PC-3 (cell line): ENCODE measurements around the gene ARNT2. TPM values are rescaled to one million over a fixed set of nuclear protein-coding genes. Genes with fewer than 3 reads are reported as not detected.

Experiments
- ATAC-seq: fragments of 200-7000 bp; cut with Tn5 transposase; 2 replicates; pipeline ENCODE4 v1.9.1; 2020; ENCODE audit warnings: mild to moderate bottlenecking, moderate library complexity
- BruUV-seq: library from RNA; stranded (reverse); fragments of 400-500 nt; replicated peaks from 2 replicates; lab custom pipeline; 2021; lab: Mats Ljungman, UMichigan
- CTCF ChIA-PET: fragments of 300-600 bp; sonication (Branson Sonifier 250); formaldehyde crosslinking; loops from one replicate; lab custom pipeline; 2022; ENCODE audit warnings: antibody characterized with exemption; lab: Charles Lee
- POLR2A ChIA-PET: fragments of 300-600 bp; sonication (Branson Sonifier 250); formaldehyde crosslinking; loops from one replicate; lab custom pipeline; 2022; ENCODE audit warnings: antibody characterized with exemption; ENCODE audit not compliant: unreplicated experiment; lab: Charles Lee
- DNase-seq: peaks from one replicate; pipeline ENCODE4 v3.0.0-alpha.2; 2015
- H2AFZ ChIP-seq: fragments of 300-600 bp; sonication (generic); 2 replicates; pipeline ENCODE4 v1.6.0; 2016; ENCODE audit warnings: antibody characterized with exemption, low read length
- H3F3A ChIP-seq: fragments of 300-600 bp; sonication (generic); one replicate; pipeline ENCODE4 v1.6.0; 2017; ENCODE audit warnings: antibody characterized with exemption, low read length, control low read depth, mild to moderate bottlenecking; ENCODE audit not compliant: unreplicated experiment
- H3K27ac ChIP-seq: fragments of 300-600 bp; sonication (generic); 2 replicates; pipeline ENCODE4 v1.5.1; 2016; ENCODE audit warnings: mild to moderate bottlenecking, low read length
- H3K27me3 ChIP-seq: fragments of 300-600 bp; sonication (generic); 2 replicates; pipeline ENCODE4 v1.6.1; 2016; ENCODE audit warnings: low read length, mixed read lengths
- H3K36me3 ChIP-seq: fragments of 300-600 bp; sonication (generic); 2 replicates; pipeline ENCODE4 v1.6.1; 2016; ENCODE audit warnings: low read depth, mixed run types, low read length, mixed read lengths
- H3K4me1 ChIP-seq: fragments of 300-600 bp; sonication (generic); 2 replicates; pipeline ENCODE4 v1.5.1; 2016; ENCODE audit warnings: low read length; ENCODE audit not compliant: insufficient read depth
- H3K4me2 ChIP-seq: fragments of 300-600 bp; sonication (generic); 2 replicates; pipeline ENCODE4 v1.6.0; 2016; ENCODE audit warnings: low read length
- H3K4me3 ChIP-seq: fragments of 300-600 bp; sonication (generic); 2 replicates; pipeline ENCODE4 v1.5.1; 2016; ENCODE audit warnings: mild to moderate bottlenecking, low read length, mixed read lengths
- H3K79me2 ChIP-seq: fragments of 300-600 bp; sonication (generic); 2 replicates; pipeline ENCODE4 v1.6.1; 2017; ENCODE audit warnings: low read length, mixed read lengths
- H3K9ac ChIP-seq: fragments of 300-600 bp; sonication (generic); 2 replicates; pipeline ENCODE4 v1.6.0; 2016; ENCODE audit warnings: mild to moderate bottlenecking, low read length
- H3K9me2 ChIP-seq: fragments of 300-600 bp; sonication (generic); replicated peaks from 2 replicates; pipeline ENCODE4 v1.6.1; 2016; ENCODE audit warnings: mixed run types, low read length, mixed read lengths
- H3K9me3 ChIP-seq: fragments of 300-600 bp; sonication (generic); 2 replicates; pipeline ENCODE4 v1.6.1; 2016; ENCODE audit warnings: low read length, mixed read lengths
- H4K20me1 ChIP-seq: fragments of 300-600 bp; sonication (generic); 2 replicates; pipeline ENCODE4 v1.6.1; 2016; ENCODE audit warnings: low read length, mixed read lengths
- CTCF ChIP-seq: fragments of 300-600 bp; sonication (generic); conservative IDR thresholded peaks from 2 replicates; pipeline ENCODE4 v1.5.1; 2017; ENCODE audit warnings: antibody characterized with exemption, low read depth, mild to moderate bottlenecking, low read length
- EZH2 ChIP-seq: fragments of 300-600 bp; sonication (generic); IDR thresholded peaks from one replicate; pipeline ENCODE4 v1.6.1; 2017; ENCODE audit warnings: antibody characterized with exemption, mild to moderate bottlenecking, low read length; ENCODE audit not compliant: unreplicated experiment
- EZH2phosphoT487 ChIP-seq: fragments of 300-600 bp; sonication (generic); IDR thresholded peaks from 2 replicates; pipeline ENCODE4 v1.6.1; 2018; ENCODE audit warnings: mild to moderate bottlenecking, antibody characterized with exemption, low read length, borderline replicate concordance
- intact Hi-C: fragments of 100-400 bp; cut with micrococcal nuclease; formaldehyde crosslinking; loops from 2 replicates; pipeline ENCODE4 v1.9.0; 2023
- total RNA-seq: library from RNA; depleted of rRNA; stranded (reverse); fragments of >200 nt; gene quantifications from 2 replicates; pipeline ENCODE4 v1.2.3, GENCODE V29; 2014

The ARNT2 gene
- total RNA-seq, 1 experiment from 2014 or later = 0.11 TPM

- Histone ChIP-seq H3K27ac (no peak overlapping the region), H3K79me2 (no peaks in the 10 kb centered on the region), H3K4me2 (no peak overlapping the region), H3K9me3 (no peaks in the 10 kb centered on the region), H3F3A (no peaks in the 10 kb centered on the region), H3K27me3 (peaks cover 76% of the 10 kb centered on the region), H3K9me2 (no peaks in the 10 kb centered on the region), H3K36me3 (no peaks in the 10 kb centered on the region), H3K9ac (no peak overlapping the region), H3K4me1 (peaks cover 6% of the 10 kb centered on the region; the same call in 1 of the 2 replicates), H3K4me3 (no peak overlapping the region), H2AFZ (no peak overlapping the region), H4K20me1 (no peaks in the 10 kb centered on the region)
- DNase-seq = no peak
- intact Hi-C loops = no loop called here
- BruUV-seq = no TSS peak
- ATAC-seq = no peak
- ChIA-PET POLR2A (no interaction called here), CTCF (no interaction called here)
- TF ChIP-seq CTCF = no peak
- no peak for TF ChIP-seq EZH2
- no peak for TF ChIP-seq EZH2phosphoT487
Observed at GRCh38 chr15:80531388-80531787, 127.2 kb downstream of the ARNT2 start.

DNA sequence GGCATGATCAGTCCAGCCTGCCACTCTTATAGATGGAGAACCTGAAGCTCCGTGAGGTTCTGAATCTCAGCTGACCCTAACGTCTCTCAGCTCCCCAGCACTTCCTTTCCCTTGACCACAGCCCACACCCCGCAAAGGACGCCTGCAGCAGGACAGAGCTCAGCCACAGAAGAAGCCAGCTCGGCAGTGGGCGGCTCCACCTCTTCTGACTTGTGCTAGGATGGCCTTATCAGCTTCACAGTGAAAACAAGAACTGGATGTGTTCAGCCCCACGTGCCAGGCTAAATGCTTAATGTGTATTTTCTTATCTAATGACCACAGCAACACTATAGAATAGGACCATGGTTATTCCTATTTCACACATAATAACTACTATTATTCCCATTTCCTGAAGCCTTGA, 127.6 kb downstream of the ARNT2 start:
- no peak overlapping the region for H3K4me3 ChIP-seq
- no peaks in the 10 kb centered on the region for H3F3A ChIP-seq
- BruUV-seq = no TSS peak
- H4K20me1 ChIP-seq = no peaks in the 10 kb centered on the region
- no peak for TF ChIP-seq EZH2
- TF ChIP-seq EZH2phosphoT487 = no peak
- no peak for TF ChIP-seq CTCF
- H3K9ac ChIP-seq = no peak overlapping the region
- peaks cover 6% of the 10 kb centered on the region; the same call in 1 of the 2 replicates for H3K4me1 ChIP-seq
- ChIA-PET CTCF (no interaction called here), POLR2A (no interaction called here)
- ATAC-seq (no peak), DNase-seq (no peak)
- H3K4me2 ChIP-seq = no peak overlapping the region
- H3K36me3 ChIP-seq = no peaks in the 10 kb centered on the region
- H3K9me2 ChIP-seq = no peaks in the 10 kb centered on the region
- H3K27ac ChIP-seq = no peak overlapping the region
- intact Hi-C loops = no loop called here
- H2AFZ ChIP-seq = no peak overlapping the region
- H3K9me3 ChIP-seq = no peaks in the 10 kb centered on the region
- H3K27me3 ChIP-seq = peaks cover 76% of the 10 kb centered on the region
- H3K79me2 ChIP-seq = no peaks in the 10 kb centered on the region

GRCh38 chr15:80533790-80534333, 129.7 kb downstream of the ARNT2 start:
- ATAC-seq (no peak), DNase-seq (no peak)
- CTCF ChIA-PET = no interaction called here
- no peak overlapping the region for H2AFZ ChIP-seq
- TF ChIP-seq EZH2 (no peak), CTCF (no peak), EZH2phosphoT487 (no peak)
- H3K9me2 ChIP-seq = no peaks in the 10 kb centered on the region
- H3K4me1 ChIP-seq = peaks cover 6% of the 10 kb centered on the region; the same call in 1 of the 2 replicates
- intact Hi-C loops = no loop called here
- no peaks in the 10 kb centered on the region for H3K9me3 ChIP-seq
- no peak overlapping the region for H3K27ac ChIP-seq
- no peak overlapping the region for H3K4me3 ChIP-seq
- H3K4me2 ChIP-seq = no peak overlapping the region
- no peaks in the 10 kb centered on the region for H3K36me3 ChIP-seq
- no peaks in the 10 kb centered on the region for H3K79me2 ChIP-seq
- POLR2A ChIA-PET = no interaction called here
- peaks cover 78% of the 10 kb centered on the region for H3K27me3 ChIP-seq
- H3K9ac ChIP-seq = no peak overlapping the region
- no peaks in the 10 kb centered on the region for H4K20me1 ChIP-seq
- no TSS peak for BruUV-seq
- H3F3A ChIP-seq = no peaks in the 10 kb centered on the region
